K562 (cell line): Measurements from ENCODE around the gene CITED2. TPM values are rescaled to one million over a fixed set of nuclear protein-coding genes. Genes with fewer than 3 reads are reported as not detected.

Experiments used
- CHAMP1 ChIP-seq: fragments of 450-650 bp; IDR thresholded peaks from 2 replicates; pipeline ENCODE4 v1.6.1; 2016; ENCODE audit warnings: mild to moderate bottlenecking
- CREBBP ChIP-seq: IDR thresholded peaks from one replicate; pipeline ENCODE4 v1.6.1; 2012; ENCODE audit warnings: low read depth, mild to moderate bottlenecking, control low read depth, inconsistent platforms, low read length
- DMBX1 ChIP-seq: fragments of 250-450 bp; sonication (Bioruptor Pico); IDR thresholded peaks from 2 replicates; pipeline ENCODE4 v1.8.0; 2022; ENCODE audit warnings: inconsistent platforms, mild to moderate bottlenecking, moderate library complexity, borderline replicate concordance
- EP300 ChIP-seq: IDR thresholded peaks from 2 replicates; pipeline ENCODE4 v1.6.1; 2012; ENCODE audit warnings: low read length, improper control_type of control experiment
- ETV5 ChIP-seq: sonication (generic); formaldehyde crosslinking; IDR thresholded peaks from 2 replicates; pipeline ENCODE4 v1.4.0; 2020; ENCODE audit warnings: low read depth, mild to moderate bottlenecking, missing genetic modification reagents
- FOS ChIP-seq: IDR thresholded peaks from 3 replicates; pipeline ENCODE4 v1.6.1; 2011; ENCODE audit not compliant: insufficient read length; ENCODE audit errors: extremely low read depth
- HMBOX1 ChIP-seq: sonication (generic); IDR thresholded peaks from 2 replicates; pipeline ENCODE4 v1.6.1; 2016
- HNRNPLL ChIP-seq: fragments of 200-400 bp; formaldehyde crosslinking; IDR thresholded peaks from 2 replicates; pipeline ENCODE4 v1.6.1; 2017; ENCODE audit warnings: low read length, low read depth, mild to moderate bottlenecking; ENCODE audit not compliant: poor library complexity, severe bottlenecking
- HSF4 ChIP-seq: fragments of 250-450 bp; sonication (Bioruptor Pico); IDR thresholded peaks from 2 replicates; pipeline ENCODE4 v2.1.2; 2022; ENCODE audit warnings: mild to moderate bottlenecking, moderate library complexity, borderline replicate concordance
- KHSRP ChIP-seq: fragments of 450-650 bp; IDR thresholded peaks from 2 replicates; pipeline ENCODE4 v1.6.1; 2017
- PKNOX1 ChIP-seq: fragments of 450-650 bp; IDR thresholded peaks from 2 replicates; pipeline ENCODE4 v1.6.1; 2016
- PML ChIP-seq: IDR thresholded peaks from 2 replicates; pipeline ENCODE4 v1.6.1; 2012; ENCODE audit warnings: low read length, inconsistent platforms
- RBM14 ChIP-seq: fragments of 200-400 bp; formaldehyde crosslinking; IDR thresholded peaks from 2 replicates; pipeline ENCODE4 v1.6.1; 2018; ENCODE audit warnings: low read depth, mild to moderate bottlenecking, low read length, moderate library complexity, borderline replicate concordance; ENCODE audit not compliant: insufficient read depth
- SREBF1 ChIP-seq: fragments of 150-350 bp; IDR thresholded peaks from 2 replicates; pipeline ENCODE4 v1.6.1; 2014; ENCODE audit warnings: antibody characterized with exemption, low read depth, low read length, borderline replicate concordance
- TOE1 ChIP-seq, 2 experiments: fragments of 450-650 bp in 1 of 2; sonication (generic) in 1 of 2; formaldehyde crosslinking in 1 of 2; IDR thresholded peaks; 2 replicates each; pipeline versions ENCODE4 v1.7.1 to v1.8.0; 2016 to 2022; ENCODE audit warnings: borderline replicate concordance in 2 of 2, mild to moderate bottlenecking in 2 of 2, antibody characterized with exemption in 1 of 2, inconsistent platforms in 1 of 2, low read depth in 1 of 2, missing genetic modification reagents in 1 of 2, moderate library complexity in 1 of 2
- ZBTB7A ChIP-seq: IDR thresholded peaks from 2 replicates; pipeline ENCODE4 v1.6.1; 2011; ENCODE audit warnings: low read depth, mild to moderate bottlenecking, low read length, moderate library complexity, borderline replicate concordance; ENCODE audit not compliant: control insufficient read depth
- ZKSCAN3 ChIP-seq: fragments of 250-450 bp; sonication (Bioruptor Pico); IDR thresholded peaks from 2 replicates; pipeline ENCODE4 v1.4.0; 2020
- ZNF134 ChIP-seq: fragments of 250-450 bp; sonication (Bioruptor Pico); conservative IDR thresholded peaks from 2 replicates; pipeline ENCODE4 v1.4.0; 2020
- ZNF146 ChIP-seq: IDR thresholded peaks from one replicate; pipeline ENCODE4 v1.6.1; 2018; ENCODE audit warnings: missing compliant biosample characterization; ENCODE audit not compliant: unreplicated experiment
- ZNF311 ChIP-seq: fragments of 250-450 bp; sonication (Bioruptor Pico); IDR thresholded peaks from 2 replicates; pipeline ENCODE4 v1.4.0; 2020; ENCODE audit warnings: mild to moderate bottlenecking, moderate library complexity
- ZNF57 ChIP-seq: fragments of 450-650 bp; formaldehyde crosslinking; IDR thresholded peaks from 2 replicates; pipeline ENCODE4 v1.4.0; 2020; ENCODE audit warnings: mild to moderate bottlenecking, moderate library complexity
- ZNF766 ChIP-seq: fragments of 200-800 bp; sonication (Bioruptor generic); conservative IDR thresholded peaks from 2 replicates; pipeline ENCODE4 v1.6.1; 2016; ENCODE audit warnings: missing genetic modification characterization, missing compliant biosample characterization
- ZSCAN32 ChIP-seq: fragments of 450-650 bp; formaldehyde crosslinking; IDR thresholded peaks from 2 replicates; pipeline ENCODE4 v1.4.0; 2020; ENCODE audit warnings: mild to moderate bottlenecking, moderate library complexity
- polyA plus RNA-seq, 8 experiments: library from polyadenylated mRNA; depleted of rRNA in 4 of 8; stranded (reverse) in 5 of 8; unstranded in 3 of 8; fragments of >200 nt; fragmentation: Nextera tagmentation in 2 of 8; fragmentation: Illumina TruSeq in 1 of 8; extraction: Ambion mirVana in 2 of 8; extraction: Trizol in 1 of 8; gene quantifications; 2 replicates each; pipeline versions ENCODE4 v1.2.1 to v1.2.3, GENCODE V29; 2011 to 2014; ENCODE audit warnings: inconsistent platforms in 1 of 8, missing spikeins in 1 of 8
- total RNA-seq, 7 experiments: library from RNA; depleted of rRNA in 6 of 7; stranded (reverse); fragments of >200 nt in 6 of 7; fragmentation: Illumina TruSeq in 2 of 7; extraction: Trizol in 2 of 7; gene quantifications; 2 replicates each; pipeline versions ENCODE4 v1.2.1 to v1.2.3, GENCODE V29; 2011 to 2021; ENCODE audit warnings: low replicate concordance in 1 of 7

CITED2 gene
- total and polyA plus RNA-seq, 9 of the 15 experiments (the other 6 are each of a cell fraction or from before 2014, with no cell fraction given) = 0.21 to 86.1 (median 17.5) TPM

GRCh38 chr6:139375226-139376016 lies 973 bp upstream of the CITED2 start (continued):
- TF ChIP-seq HNRNPLL (peak; percentile 84), TOE1 (IDR thresholded peaks at IDR 0.05; ENCODE audit: borderline replicate concordance) (peak; percentile 93), TOE1 (CRISPR knock-in tag; IDR thresholded peaks at IDR 0.05; ENCODE audit: borderline replicate concordance, low read depth) (no peak), DMBX1 (CRISPR knock-in tag) (no peak), CREBBP (no peak), ZNF766 (peak; percentile 78), RBM14 (no peak), HSF4 (CRISPR knock-in tag) (no peak), ZNF57 (CRISPR knock-in tag) (peak; percentile 15; the same call in 1 of the 2 replicates), ETV5 (no peak; the same call in 1 of the 2 replicates), HMBOX1 (peak; percentile 37; the same call in 1 of the 2 replicates), ZNF134 (CRISPR knock-in tag) (no peak), EP300 (peak; percentile 51), ZNF146 (no peak), SREBF1 (peak; percentile 43; the same call in 1 of the 2 replicates), ZBTB7A (peak; percentile 65; the same call in 1 of the 2 replicates), PML (no peak; the same call in none of the 2 replicates), KHSRP (0 out of 2 replicates have a peak, but pooled peaks have one; percentile 34), ZNF311 (CRISPR knock-in tag) (0 out of 2 replicates have a peak, but pooled peaks have one; percentile 38), CHAMP1 (peak; percentile 72; the same call in 1 of the 2 replicates), PKNOX1 (0 out of 2 replicates have a peak, but pooled peaks have one; percentile 8), ZSCAN32 (0 out of 2 replicates have a peak, but pooled peaks have one; percentile 41), FOS (no peak), ZKSCAN3 (CRISPR knock-in tag) (no peak)
